Caco-2 (cell line): ENCODE measurements around the gene GFAP. TPM values are rescaled to one million over a fixed set of nuclear protein-coding genes. Genes with fewer than 3 reads are reported as not detected.

Experiments used
- BruUV-seq: library from RNA; stranded (reverse); fragments of 400-500 nt; replicated peaks from 2 replicates; lab custom pipeline; 2021; lab: Mats Ljungman, UMichigan
- CTCF ChIA-PET: fragments of 300-600 bp; sonication (Branson Sonifier 250); formaldehyde crosslinking; loops from one replicate; lab custom pipeline; 2022; ENCODE audit warnings: antibody characterized with exemption; lab: Charles Lee
- POLR2A ChIA-PET: fragments of 300-600 bp; sonication (Branson Sonifier 250); formaldehyde crosslinking; loops from one replicate; lab custom pipeline; 2022; ENCODE audit warnings: antibody characterized with exemption; lab: Charles Lee
- DNase-seq, 2 experiments: peaks; one replicate each; pipeline versions ENCODE4 v3.0.0 to v3.0.0-alpha.2; 2020 to 2022
- H3K27me3 ChIP-seq: replicated peaks from 2 replicates; pipeline ENCODE4 v1.6.0; 2011; ENCODE audit warnings: low read length; ENCODE audit not compliant: control insufficient read depth, insufficient read depth
- H3K36me3 ChIP-seq: 2 replicates; pipeline ENCODE4 v1.5.1; 2011; ENCODE audit warnings: low read length; ENCODE audit not compliant: control insufficient read depth, insufficient read depth
- H3K4me1 ChIP-seq: fragments of 250-450 bp; sonication (Bioruptor Pico); 2 replicates; pipeline ENCODE4 v1.5.1; 2020; ENCODE audit warnings: mild to moderate bottlenecking
- H3K4me3 ChIP-seq: 2 replicates; pipeline ENCODE4 v1.5.1; 2011; ENCODE audit warnings: low read depth, mild to moderate bottlenecking, control low read depth, low read length
- H3K9me3 ChIP-seq: fragments of 250-450 bp; sonication (Bioruptor Pico); 2 replicates; pipeline ENCODE4 v1.5.1; 2020; ENCODE audit warnings: mild to moderate bottlenecking, moderate library complexity
- H3K27ac Mint-ChIP-seq: one replicate; pipeline ENCODE4 v1.8.0; 2022; ENCODE audit warnings: mixed read lengths; ENCODE audit not compliant: unreplicated experiment
- H3K27me3 Mint-ChIP-seq: one replicate; pipeline ENCODE4 v1.8.0; 2022; ENCODE audit warnings: mixed read lengths; ENCODE audit not compliant: insufficient read depth, unreplicated experiment
- H3K36me3 Mint-ChIP-seq: one replicate; pipeline ENCODE4 v1.8.0; 2022; ENCODE audit warnings: mild to moderate bottlenecking, mixed read lengths; ENCODE audit not compliant: insufficient read depth, unreplicated experiment
- H3K4me1 Mint-ChIP-seq: one replicate; pipeline ENCODE4 v1.8.0; 2022; ENCODE audit warnings: low read depth, mixed read lengths; ENCODE audit not compliant: unreplicated experiment
- H3K4me3 Mint-ChIP-seq: one replicate; pipeline ENCODE4 v1.8.0; 2022; ENCODE audit warnings: mild to moderate bottlenecking, moderate library complexity, mixed read lengths; ENCODE audit not compliant: unreplicated experiment
- H3K9me3 Mint-ChIP-seq: one replicate; pipeline ENCODE4 v1.8.0; 2022; ENCODE audit warnings: mixed read lengths; ENCODE audit not compliant: unreplicated experiment
- intact Hi-C: fragments of 100-400 bp; cut with micrococcal nuclease; formaldehyde crosslinking; loops from one replicate; pipeline ENCODE4 v1.10.0; 2022; ENCODE audit not compliant: unreplicated experiment
- total RNA-seq: library from RNA; stranded (reverse); gene quantifications from 2 replicates; pipeline ENCODE4 v1.2.3, GENCODE V29; 2022
- TF ChIP-seq, protein P1 (sequence below), 2 experiments: fragments of 200-600 bp in 1 of 2; IDR thresholded peaks; 1 replicate in 1 of 2; 2 replicates in 1 of 2; pipeline versions ENCODE4 v1.5.1 to v1.8.0; 2011 to 2022; ENCODE audit warnings: antibody characterized with exemption in 1 of 2, control low read depth in 1 of 2, inconsistent platforms in 1 of 2, low read depth in 1 of 2, low read length in 1 of 2, mild to moderate bottlenecking in 1 of 2, moderate library complexity in 1 of 2; ENCODE audit not compliant: insufficient read depth in 1 of 2, severe bottlenecking in 1 of 2, unreplicated experiment in 1 of 2

GFAP gene
- total RNA-seq, 1 experiment from 2014 or later: not detected

DNA sequence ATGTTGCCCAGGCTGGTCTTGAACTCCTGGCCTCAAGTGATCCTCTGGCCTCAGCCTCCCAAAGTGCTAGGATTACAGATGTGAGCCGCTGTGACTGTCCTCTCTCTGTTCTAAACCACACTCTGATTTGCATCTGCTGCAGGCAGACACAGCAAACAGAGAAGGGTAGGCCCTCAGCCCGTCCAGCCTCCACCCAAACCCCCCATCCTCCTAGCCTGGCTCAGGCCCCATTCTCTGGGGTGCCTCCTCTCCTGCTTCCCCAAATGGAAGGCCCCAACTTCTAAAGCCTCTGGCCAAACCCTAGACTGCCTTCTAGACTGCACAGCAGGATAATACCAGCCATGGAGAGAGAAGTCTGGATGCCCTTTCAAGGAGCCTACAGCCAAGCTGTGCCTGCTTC is 4.1 kb upstream of the GFAP start:
- Mint-ChIP-seq H3K27ac (no peak overlapping the region), H3K4me3 (no peak overlapping the region), H3K4me1 (no peaks in the 10 kb centered on the region), H3K9me3 (no peaks in the 10 kb centered on the region), H3K36me3 (peaks cover 18% of the 10 kb centered on the region), H3K27me3 (peaks cover 6% of the 10 kb centered on the region)
- H3K4me3 ChIP-seq: no peak overlapping the region
- H3K36me3 ChIP-seq: no peaks in the 10 kb centered on the region
- CTCF ChIA-PET: interaction anchor here (0.6 to 3.6 kb wide), 12 partner anchors 8 to 216 kb away, joined by 3 to 78 read pairs (median 4); partner anchors contain the start of genes ACBD4 and C1QL1
- no TSS peak for BruUV-seq
- DNase-seq: no peak
- POLR2A ChIA-PET: interaction anchor here (0.6 kb wide), 1 partner anchor 28 kb away, joined by 6 read pairs; no protein-coding TSS in a partner anchor
- H3K9me3 ChIP-seq: no peaks in the 10 kb centered on the region
- TF ChIP-seq, protein P1, sequence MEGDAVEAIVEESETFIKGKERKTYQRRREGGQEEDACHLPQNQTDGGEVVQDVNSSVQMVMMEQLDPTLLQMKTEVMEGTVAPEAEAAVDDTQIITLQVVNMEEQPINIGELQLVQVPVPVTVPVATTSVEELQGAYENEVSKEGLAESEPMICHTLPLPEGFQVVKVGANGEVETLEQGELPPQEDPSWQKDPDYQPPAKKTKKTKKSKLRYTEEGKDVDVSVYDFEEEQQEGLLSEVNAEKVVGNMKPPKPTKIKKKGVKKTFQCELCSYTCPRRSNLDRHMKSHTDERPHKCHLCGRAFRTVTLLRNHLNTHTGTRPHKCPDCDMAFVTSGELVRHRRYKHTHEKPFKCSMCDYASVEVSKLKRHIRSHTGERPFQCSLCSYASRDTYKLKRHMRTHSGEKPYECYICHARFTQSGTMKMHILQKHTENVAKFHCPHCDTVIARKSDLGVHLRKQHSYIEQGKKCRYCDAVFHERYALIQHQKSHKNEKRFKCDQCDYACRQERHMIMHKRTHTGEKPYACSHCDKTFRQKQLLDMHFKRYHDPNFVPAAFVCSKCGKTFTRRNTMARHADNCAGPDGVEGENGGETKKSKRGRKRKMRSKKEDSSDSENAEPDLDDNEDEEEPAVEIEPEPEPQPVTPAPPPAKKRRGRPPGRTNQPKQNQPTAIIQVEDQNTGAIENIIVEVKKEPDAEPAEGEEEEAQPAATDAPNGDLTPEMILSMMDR (IDR thresholded peaks at IDR 0.05; ENCODE audit: insufficient read depth in 1 of 2, low read depth in 1 of 2, low read length in 1 of 2, severe bottlenecking in 1 of 2, unreplicated experiment in 1 of 2): no peak
- intact Hi-C loops: no loop called here
- H3K27me3 ChIP-seq: no peaks in the 10 kb centered on the region
- H3K4me1 ChIP-seq: peaks cover 6% of the 10 kb centered on the region; the same call in 1 of the 2 replicates

DNA sequence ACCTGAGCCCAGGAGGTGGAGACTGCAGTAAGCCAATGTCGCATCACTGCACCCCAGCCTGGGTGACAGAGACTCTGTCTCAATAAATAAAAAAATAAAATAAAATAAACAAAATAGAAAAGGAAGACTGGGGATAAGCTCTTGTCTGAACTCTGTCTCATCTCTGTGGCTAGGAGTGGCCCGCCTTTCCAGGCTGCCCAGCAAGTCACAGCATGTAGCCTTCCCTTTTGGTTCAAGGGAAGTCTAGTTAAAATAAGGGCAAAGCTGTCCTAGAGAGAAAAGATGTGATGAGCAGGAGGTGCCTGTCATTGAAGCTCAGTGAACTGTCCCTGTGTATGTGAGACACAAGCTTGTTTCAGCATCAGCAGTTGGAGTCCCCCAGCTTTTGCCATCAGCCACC is 2.7 kb upstream of the GFAP start:
- intact Hi-C loops: no loop called here
- peaks cover 10% of the 10 kb centered on the region for H3K27me3 Mint-ChIP-seq
- H3K4me1 Mint-ChIP-seq: peaks cover 7% of the 10 kb centered on the region
- ChIA-PET POLR2A (no interaction called here), CTCF (interaction anchor here (0.6 to 1.0 kb wide), 3 partner anchors 104 to 181 kb away, joined by 3 read pairs; no protein-coding TSS in a partner anchor)
- BruUV-seq: no TSS peak
- Histone ChIP-seq H3K27me3 (no peaks in the 10 kb centered on the region), H3K4me1 (peaks cover 6% of the 10 kb centered on the region; the same call in 1 of the 2 replicates), H3K9me3 (no peaks in the 10 kb centered on the region), H3K36me3 (no peaks in the 10 kb centered on the region), H3K4me3 (no peak overlapping the region)
- DNase-seq: no peak
- H3K9me3 Mint-ChIP-seq: no peaks in the 10 kb centered on the region
- no peak overlapping the region for H3K27ac Mint-ChIP-seq
- H3K36me3 Mint-ChIP-seq: peaks cover 12% of the 10 kb centered on the region
- H3K4me3 Mint-ChIP-seq: no peak overlapping the region
- TF ChIP-seq, protein P1 (IDR thresholded peaks at IDR 0.05; ENCODE audit: insufficient read depth in 1 of 2, low read depth in 1 of 2, low read length in 1 of 2, severe bottlenecking in 1 of 2, unreplicated experiment in 1 of 2): no peak

DNA sequence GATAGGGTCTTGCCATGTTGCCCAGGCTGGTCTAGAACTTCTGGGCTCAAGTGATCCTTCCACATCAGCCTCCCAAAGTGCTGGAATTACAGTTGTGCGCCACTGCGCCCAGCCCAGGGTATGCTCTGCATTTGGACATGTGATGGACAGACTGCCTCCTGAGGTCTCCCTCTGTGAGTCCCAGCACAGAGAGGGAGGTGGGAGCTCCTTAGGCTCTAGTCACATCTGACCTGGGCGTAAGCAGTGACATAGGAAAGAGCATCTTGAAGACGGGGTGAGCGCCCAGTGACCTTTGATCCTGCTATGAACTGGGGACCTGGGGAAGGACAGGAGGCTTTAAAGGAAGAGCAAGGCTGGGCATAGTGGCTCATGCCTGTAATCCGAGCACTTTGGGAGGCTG is 2.2 kb upstream of the GFAP start:
- peaks cover 6% of the 10 kb centered on the region; the same call in 1 of the 2 replicates for H3K4me1 ChIP-seq
- no TSS peak for BruUV-seq
- H3K4me3 ChIP-seq: no peak overlapping the region
- intact Hi-C loops: no loop called here
- Mint-ChIP-seq H3K9me3 (no peaks in the 10 kb centered on the region), H3K36me3 (peaks cover 6% of the 10 kb centered on the region), H3K27ac (no peak overlapping the region), H3K27me3 (peaks cover 12% of the 10 kb centered on the region), H3K4me3 (no peak overlapping the region), H3K4me1 (peaks cover 7% of the 10 kb centered on the region)
- no peaks in the 10 kb centered on the region for H3K9me3 ChIP-seq
- no peak for DNase-seq
- no peaks in the 10 kb centered on the region for H3K36me3 ChIP-seq
- ChIA-PET POLR2A (interaction anchor here (0.6 kb wide), 1 partner anchor 469 kb away, joined by 4 read pairs; no protein-coding TSS in a partner anchor), CTCF (interaction anchor here (0.5 to 1.0 kb wide), 4 partner anchors 24 to 182 kb away, joined by 3 to 6 read pairs (median 4); no protein-coding TSS in a partner anchor)
- TF ChIP-seq, protein P1 (IDR thresholded peaks at IDR 0.05; ENCODE audit: insufficient read depth in 1 of 2, low read depth in 1 of 2, low read length in 1 of 2, severe bottlenecking in 1 of 2, unreplicated experiment in 1 of 2): no peak
- no peaks in the 10 kb centered on the region for H3K27me3 ChIP-seq
